Astrocyte (in vitro differentiated cells and primary cell): ENCODE data around the gene NRK. TPM values are rescaled to one million over a fixed set of nuclear protein-coding genes. Genes with fewer than 3 reads are reported as not detected.

Experiments
- DNase-seq: peaks from one replicate; pipeline ENCODE4 v3.0.0-alpha.2; 2010; ENCODE audit warnings: low read depth
- FAIRE-seq: peaks from 2 replicates; lab custom pipeline; 2011; peaks lifted over from hg19 to GRCh38; lab: Jason Lieb, UNC
- H2AFZ ChIP-seq: 2 replicates; pipeline ENCODE4 v1.6.0; 2012; ENCODE audit warnings: low read depth, low read length, inconsistent platforms
- H3K27ac ChIP-seq: 2 replicates; pipeline ENCODE4 v1.5.1; 2011; ENCODE audit warnings: low read depth, low read length, inconsistent platforms
- H3K27me3 ChIP-seq: 2 replicates; pipeline ENCODE4 v1.6.0; 2011; ENCODE audit warnings: low read length, inconsistent platforms; ENCODE audit not compliant: insufficient read depth
- H3K36me3 ChIP-seq: 2 replicates; pipeline ENCODE4 v1.5.1; 2011; ENCODE audit warnings: low read length, inconsistent platforms; ENCODE audit not compliant: insufficient read depth
- H3K4me1 ChIP-seq: 2 replicates; pipeline ENCODE4 v1.5.1; 2011; ENCODE audit warnings: low read length, inconsistent platforms; ENCODE audit not compliant: insufficient read depth
- H3K4me2 ChIP-seq: 2 replicates; pipeline ENCODE4 v1.6.0; 2012; ENCODE audit warnings: low read length, inconsistent platforms
- H3K4me3 ChIP-seq: 2 replicates; pipeline ENCODE4 v1.5.1; 2011; ENCODE audit warnings: low read depth, mild to moderate bottlenecking, low read length, inconsistent platforms; ENCODE audit not compliant: insufficient read depth
- H3K79me2 ChIP-seq: 2 replicates; pipeline ENCODE4 v1.6.0; 2012; ENCODE audit warnings: mild to moderate bottlenecking, low read length, inconsistent platforms; ENCODE audit not compliant: insufficient read depth
- H3K9ac ChIP-seq: 2 replicates; pipeline ENCODE4 v1.6.0; 2012; ENCODE audit warnings: mild to moderate bottlenecking, low read length, inconsistent platforms
- H3K9me3 ChIP-seq: 2 replicates; pipeline ENCODE4 v1.5.1; 2012; ENCODE audit warnings: low read depth, mild to moderate bottlenecking, low read length, inconsistent platforms; ENCODE audit not compliant: insufficient read depth
- H4K20me1 ChIP-seq: 2 replicates; pipeline ENCODE4 v1.6.0; 2012; ENCODE audit warnings: low read length, inconsistent platforms; ENCODE audit not compliant: insufficient read depth
- H3K27ac Mint-ChIP-seq: one replicate; pipeline ENCODE4 v1.8.0; 2021; ENCODE audit warnings: mild to moderate bottlenecking, mixed read lengths; ENCODE audit not compliant: unreplicated experiment
- H3K27me3 Mint-ChIP-seq: one replicate; pipeline ENCODE4 v1.8.0; 2021; ENCODE audit warnings: low read depth, mixed read lengths; ENCODE audit not compliant: unreplicated experiment
- H3K36me3 Mint-ChIP-seq: one replicate; pipeline ENCODE4 v1.8.0; 2021; ENCODE audit warnings: low read depth, mixed read lengths; ENCODE audit not compliant: unreplicated experiment
- H3K4me1 Mint-ChIP-seq: one replicate; pipeline ENCODE4 v1.8.0; 2021; ENCODE audit warnings: low read depth, mixed read lengths; ENCODE audit not compliant: unreplicated experiment
- H3K4me3 Mint-ChIP-seq: one replicate; pipeline ENCODE4 v1.8.0; 2021; ENCODE audit warnings: mild to moderate bottlenecking, moderate library complexity, mixed read lengths; ENCODE audit not compliant: unreplicated experiment
- H3K9me3 Mint-ChIP-seq: one replicate; pipeline ENCODE4 v1.8.0; 2021; ENCODE audit warnings: mild to moderate bottlenecking, mixed read lengths; ENCODE audit not compliant: unreplicated experiment
- EZH2 ChIP-seq: IDR thresholded peaks from 2 replicates; pipeline ENCODE4 v1.6.1; 2012; ENCODE audit warnings: mild to moderate bottlenecking, low read length, inconsistent platforms; ENCODE audit not compliant: insufficient read depth
- total RNA-seq: library from RNA; stranded (reverse); gene quantifications from 2 replicates; pipeline ENCODE4 v1.2.1, GENCODE V29; 2021
- TF ChIP-seq, protein P1 (sequence below): IDR thresholded peaks from 2 replicates; pipeline ENCODE4 v1.5.1; 2011; ENCODE audit warnings: low read depth, mild to moderate bottlenecking, inconsistent platforms, low read length, moderate library complexity; ENCODE audit not compliant: insufficient read depth

The NRK gene
- total RNA-seq, 1 donor from 2014 or later, result 20.1 TPM

DNA sequence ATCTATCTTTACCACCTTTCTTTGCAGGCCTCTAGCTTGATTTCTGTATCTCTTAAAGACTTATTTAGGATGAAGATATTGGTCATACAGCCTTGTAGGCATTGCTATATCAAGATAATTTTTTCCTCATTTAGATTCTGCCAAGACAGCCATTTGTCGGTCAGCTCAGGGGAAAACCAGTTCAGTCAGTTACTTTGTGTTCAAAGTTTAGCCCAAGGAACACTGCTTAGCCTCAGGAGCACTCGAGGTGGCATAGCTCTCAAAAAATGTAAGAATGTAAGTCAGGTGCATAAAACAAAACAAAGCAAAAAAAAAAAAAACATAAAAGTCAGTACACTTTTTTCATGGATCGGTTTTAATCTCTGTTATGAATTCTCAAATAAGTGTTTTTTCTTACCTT is 43.4 kb downstream of the NRK start:
- no peaks in the 10 kb centered on the region for H3K27me3 Mint-ChIP-seq
- no peaks in the 10 kb centered on the region for H3K9me3 Mint-ChIP-seq
- Histone ChIP-seq H3K9me3 (no peaks in the 10 kb centered on the region), H3K27ac (no peak overlapping the region), H3K79me2 (no peaks in the 10 kb centered on the region), H2AFZ (no peak overlapping the region), H3K36me3 (no peaks in the 10 kb centered on the region), H3K4me3 (no peak overlapping the region), H3K9ac (no peak overlapping the region), H3K27me3 (no peaks in the 10 kb centered on the region), H3K4me2 (no peak overlapping the region), H4K20me1 (no peaks in the 10 kb centered on the region), H3K4me1 (peaks cover 12% of the 10 kb centered on the region)
- H3K4me1 Mint-ChIP-seq, result peaks cover 9% of the 10 kb centered on the region
- peak; percentile 68 for FAIRE-seq
- H3K27ac Mint-ChIP-seq, result no peak overlapping the region
- no peak for TF ChIP-seq EZH2
- TF ChIP-seq, protein P1, sequence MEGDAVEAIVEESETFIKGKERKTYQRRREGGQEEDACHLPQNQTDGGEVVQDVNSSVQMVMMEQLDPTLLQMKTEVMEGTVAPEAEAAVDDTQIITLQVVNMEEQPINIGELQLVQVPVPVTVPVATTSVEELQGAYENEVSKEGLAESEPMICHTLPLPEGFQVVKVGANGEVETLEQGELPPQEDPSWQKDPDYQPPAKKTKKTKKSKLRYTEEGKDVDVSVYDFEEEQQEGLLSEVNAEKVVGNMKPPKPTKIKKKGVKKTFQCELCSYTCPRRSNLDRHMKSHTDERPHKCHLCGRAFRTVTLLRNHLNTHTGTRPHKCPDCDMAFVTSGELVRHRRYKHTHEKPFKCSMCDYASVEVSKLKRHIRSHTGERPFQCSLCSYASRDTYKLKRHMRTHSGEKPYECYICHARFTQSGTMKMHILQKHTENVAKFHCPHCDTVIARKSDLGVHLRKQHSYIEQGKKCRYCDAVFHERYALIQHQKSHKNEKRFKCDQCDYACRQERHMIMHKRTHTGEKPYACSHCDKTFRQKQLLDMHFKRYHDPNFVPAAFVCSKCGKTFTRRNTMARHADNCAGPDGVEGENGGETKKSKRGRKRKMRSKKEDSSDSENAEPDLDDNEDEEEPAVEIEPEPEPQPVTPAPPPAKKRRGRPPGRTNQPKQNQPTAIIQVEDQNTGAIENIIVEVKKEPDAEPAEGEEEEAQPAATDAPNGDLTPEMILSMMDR, result no peak
- no peak overlapping the region for H3K4me3 Mint-ChIP-seq
- DNase-seq, result no peak
- no peaks in the 10 kb centered on the region for H3K36me3 Mint-ChIP-seq

DNA sequence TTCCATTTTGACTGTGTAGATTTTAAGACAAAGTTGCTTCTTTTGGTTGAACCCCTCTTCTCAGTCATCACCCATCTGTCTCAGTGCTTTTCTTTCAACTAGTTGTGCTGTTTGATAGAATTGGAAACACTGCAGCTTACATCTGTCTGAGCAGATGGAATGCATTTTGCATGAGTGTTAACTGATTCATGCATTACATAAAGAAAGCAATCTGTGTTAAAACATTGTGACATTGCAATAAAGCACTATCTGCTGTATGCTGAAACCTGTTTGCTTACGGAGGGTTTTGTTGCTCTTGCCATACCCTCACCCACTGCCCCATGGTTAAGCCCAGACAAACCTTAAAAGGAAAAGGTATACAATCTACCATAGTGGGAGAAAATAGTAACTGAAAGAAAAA is 47.4 kb downstream of the NRK start:
- H3K79me2 ChIP-seq, result no peaks in the 10 kb centered on the region
- no peaks in the 10 kb centered on the region for H4K20me1 ChIP-seq
- Mint-ChIP-seq H3K36me3 (no peaks in the 10 kb centered on the region), H3K27ac (no peak overlapping the region), H3K4me3 (no peak overlapping the region), H3K27me3 (no peaks in the 10 kb centered on the region), H3K4me1 (peaks cover 9% of the 10 kb centered on the region), H3K9me3 (no peaks in the 10 kb centered on the region)
- no peak for TF ChIP-seq EZH2
- TF ChIP-seq, protein P1, result no peak
- no peaks in the 10 kb centered on the region for H3K9me3 ChIP-seq
- H3K36me3 ChIP-seq, result no peaks in the 10 kb centered on the region
- DNase-seq, result peak; percentile 33
- no peak for FAIRE-seq
- no peak overlapping the region for H3K9ac ChIP-seq
- H3K4me2 ChIP-seq, result peak overlapping the region; percentile 45
- no peaks in the 10 kb centered on the region for H3K27me3 ChIP-seq
- no peak overlapping the region for H3K27ac ChIP-seq
- H3K4me3 ChIP-seq, result no peak overlapping the region
- peaks cover 12% of the 10 kb centered on the region for H3K4me1 ChIP-seq
- no peak overlapping the region for H2AFZ ChIP-seq

DNA sequence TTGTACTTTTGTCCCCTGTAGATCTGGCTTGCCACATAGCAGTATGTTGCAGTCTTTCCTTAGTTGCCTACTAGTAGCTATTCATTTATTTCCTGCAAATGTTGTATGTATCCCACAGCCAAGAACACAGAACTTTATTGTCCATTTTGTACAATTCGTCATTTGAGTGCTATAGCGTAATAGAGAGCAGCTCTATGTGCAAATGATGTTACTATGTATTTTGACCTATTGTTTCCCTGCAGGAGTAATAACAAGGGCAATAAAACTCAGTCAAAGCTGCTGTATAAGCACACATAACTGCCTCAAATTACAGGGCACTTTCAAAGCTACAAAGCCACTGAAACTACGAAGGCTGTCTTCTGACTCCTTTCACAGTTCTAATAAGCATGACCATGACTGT is 48.1 kb downstream of the NRK start:
- Histone ChIP-seq H3K9ac (no peak overlapping the region), H3K36me3 (no peaks in the 10 kb centered on the region), H3K27ac (no peak overlapping the region), H3K4me3 (no peak overlapping the region), H3K27me3 (no peaks in the 10 kb centered on the region), H3K4me2 (peak overlapping the region; percentile 45), H2AFZ (no peak overlapping the region), H3K4me1 (peaks cover 12% of the 10 kb centered on the region), H3K9me3 (no peaks in the 10 kb centered on the region), H4K20me1 (no peaks in the 10 kb centered on the region), H3K79me2 (no peaks in the 10 kb centered on the region)
- Mint-ChIP-seq H3K4me3 (no peak overlapping the region), H3K27me3 (no peaks in the 10 kb centered on the region), H3K27ac (no peak overlapping the region), H3K9me3 (no peaks in the 10 kb centered on the region), H3K36me3 (no peaks in the 10 kb centered on the region), H3K4me1 (peaks cover 9% of the 10 kb centered on the region)
- TF ChIP-seq, protein P1, result no peak
- no peak for TF ChIP-seq EZH2
- DNase-seq, result no peak
- no peak for FAIRE-seq
